ENCODE data around the gene MTUS2.
"Not testable (repeated sequence)": the region's sequence is repeated elsewhere in the genome, so short reads cannot be mapped to it uniquely, and the experiment has no call there.

The MTUS2 gene

DNA sequence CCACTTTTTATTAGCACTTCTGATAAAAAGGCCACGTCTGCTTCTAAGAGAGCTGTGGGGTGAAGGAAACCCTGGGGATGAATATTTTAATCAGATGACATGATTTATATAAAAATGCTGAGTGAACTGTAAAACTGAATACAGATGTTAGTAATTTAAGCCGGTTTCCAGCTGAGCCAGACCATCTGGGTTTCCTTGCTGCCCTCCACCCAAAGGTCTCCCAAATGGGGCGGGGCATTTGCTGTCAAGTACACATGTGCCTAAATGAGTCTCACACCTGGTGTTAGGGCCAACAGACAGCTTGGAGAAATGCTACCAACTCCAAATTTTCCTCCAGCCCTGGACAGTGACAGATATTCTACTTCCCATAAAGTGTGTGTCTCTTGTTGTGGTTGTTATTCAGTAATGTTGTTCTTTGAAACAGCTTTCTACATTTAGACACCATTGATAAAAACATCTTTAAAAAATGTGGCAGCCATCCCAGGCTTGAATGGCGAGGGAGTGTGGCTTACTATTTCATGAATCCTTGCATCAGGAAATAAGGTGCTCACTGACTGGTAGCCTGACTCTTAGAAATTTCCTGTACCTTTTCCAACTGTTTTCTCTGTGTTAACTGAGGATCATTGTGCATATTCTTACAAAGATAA lies 350.4 kb downstream of the MTUS2 start:
- no peak for DNase-seq

- no peak for DNase-seq
These were observed 351.1 kb downstream of the MTUS2 start for GRCh38 chr13:29171244-29171643.

DNA sequence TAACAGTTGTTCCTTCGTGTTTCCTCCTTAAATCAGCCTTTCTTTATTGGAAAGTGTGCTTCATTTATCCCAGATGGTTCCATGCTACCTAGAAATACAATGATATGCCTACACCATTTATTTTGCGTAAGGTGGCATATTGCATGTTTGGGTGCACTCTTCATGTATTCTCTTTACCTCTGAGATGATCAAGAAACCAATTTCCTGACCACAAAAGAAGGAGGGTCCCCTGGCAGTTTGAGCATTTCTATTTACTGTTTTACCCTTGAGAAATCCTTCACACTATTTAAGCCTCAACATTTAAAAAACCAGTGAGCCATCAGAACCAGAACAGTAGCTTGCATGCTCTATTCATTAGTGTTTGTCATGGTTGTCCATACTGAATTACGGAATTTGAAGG lies 354.0 kb downstream of the MTUS2 start:
- DNase-seq = no peak

DNA sequence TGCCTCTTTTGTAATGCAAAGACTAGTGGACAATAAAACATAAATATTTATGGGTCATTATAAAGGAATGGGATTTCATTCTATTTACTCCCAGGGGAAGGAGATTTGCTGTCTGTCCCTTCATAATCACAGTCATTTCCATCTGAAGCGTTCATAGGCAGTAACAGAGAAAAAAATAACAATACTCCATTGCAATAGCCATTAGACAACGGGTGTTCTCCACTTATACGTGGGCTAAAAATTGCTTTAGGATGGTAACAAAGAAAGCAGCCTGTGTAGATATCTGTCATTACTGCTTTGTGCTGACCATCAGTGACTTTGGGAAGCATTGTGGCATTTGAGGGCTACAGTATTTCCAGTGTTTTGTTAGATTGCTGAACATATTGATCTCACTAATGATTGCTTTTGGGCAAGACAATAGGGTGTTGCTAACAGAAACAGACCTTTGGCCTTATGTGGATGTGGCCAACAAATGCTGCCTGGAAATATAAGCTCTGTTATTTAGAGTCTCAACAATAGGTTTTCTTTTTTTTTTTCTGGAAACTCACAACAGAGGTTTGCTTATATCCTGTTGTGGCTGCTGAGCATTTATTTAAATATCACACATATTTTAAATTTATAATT lies 355.2 kb downstream of the MTUS2 start:
- no peak for DNase-seq

DNA sequence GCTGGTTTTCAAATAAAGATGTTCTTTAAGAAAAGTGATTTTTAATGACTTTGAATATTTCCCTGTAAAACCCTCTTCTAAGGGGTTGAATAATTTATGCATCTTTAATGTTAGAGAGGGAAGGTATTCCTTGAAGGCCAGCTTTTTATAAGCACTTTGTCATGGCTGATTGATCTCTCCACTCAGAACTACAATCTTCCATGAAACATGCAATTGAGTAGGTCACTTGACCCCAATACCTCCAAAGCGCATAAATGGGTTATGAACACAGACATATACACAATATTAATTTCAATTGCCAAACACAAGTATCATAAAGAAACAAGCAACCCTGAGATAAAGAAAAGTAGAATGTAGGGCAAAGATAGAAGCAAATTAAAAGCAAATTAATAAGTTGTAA lies 359.9 kb downstream of the MTUS2 start:
- no peak for DNase-seq

DNA sequence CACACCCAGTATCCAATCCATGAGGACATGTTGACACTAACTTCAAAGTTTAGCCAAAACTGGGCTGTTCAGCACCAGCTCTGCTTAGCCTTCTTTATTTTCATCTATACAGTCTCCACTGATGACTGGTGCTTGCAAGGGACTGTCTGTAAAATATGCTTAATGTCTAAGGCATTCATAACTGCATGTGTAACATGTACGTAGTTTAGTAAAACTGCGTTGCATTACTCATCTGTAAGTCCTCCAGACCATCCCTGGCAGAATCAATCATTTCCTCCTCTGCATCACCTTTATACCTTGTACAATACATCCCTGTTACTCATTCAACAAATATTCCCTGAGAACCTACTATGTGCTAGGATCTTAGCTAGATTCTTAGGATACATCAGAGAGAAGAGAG lies 362.1 kb downstream of the MTUS2 start:
- no peak for DNase-seq

DNA sequence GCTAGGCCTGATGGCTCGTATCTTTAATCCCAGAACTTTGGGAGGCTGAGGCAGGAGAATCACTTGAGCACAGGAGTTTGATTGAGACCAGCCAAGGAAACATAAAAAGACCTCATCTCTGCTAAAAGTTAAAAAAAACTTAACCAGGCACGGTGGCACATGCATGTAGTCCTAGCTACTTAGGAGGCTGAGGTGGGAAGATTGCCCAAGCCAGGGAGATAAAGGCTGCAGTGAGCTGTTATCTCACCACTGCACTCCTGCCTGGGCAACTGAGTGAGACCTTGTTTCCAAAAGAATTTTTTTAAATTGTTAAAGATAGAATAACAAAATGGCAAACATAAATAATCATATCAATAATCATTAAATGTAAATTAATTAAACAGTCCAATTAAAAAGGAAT lies 365.8 kb downstream of the MTUS2 start:
- DNase-seq = no peak

- no peak for DNase-seq
These were observed 367.4 kb downstream of the MTUS2 start for GRCh38 chr13:29187584-29187983.

DNA sequence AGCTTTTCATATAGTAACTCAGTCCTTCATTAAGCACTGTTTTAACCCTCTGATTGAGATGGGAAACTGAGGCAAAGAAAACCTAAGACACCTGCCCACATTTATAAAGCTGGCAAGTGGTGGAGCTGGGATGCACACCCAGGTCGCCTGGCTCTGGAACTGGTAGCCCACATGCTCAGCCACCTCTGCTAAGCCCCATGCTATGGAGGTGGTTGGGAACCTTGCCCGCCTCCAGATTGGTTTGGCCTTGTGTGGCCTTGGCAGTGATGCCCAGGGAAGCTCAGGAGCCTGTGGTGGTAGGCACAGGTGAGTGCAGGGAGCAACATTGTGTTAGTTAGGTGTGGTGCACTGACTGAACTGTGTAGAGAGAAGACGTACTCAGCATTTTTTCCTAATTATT lies 370.2 kb downstream of the MTUS2 start:
- no peak for DNase-seq

- DNase-seq = no peak
These were observed 372.9 kb downstream of the MTUS2 start for GRCh38 chr13:29193083-29193482.

DNA sequence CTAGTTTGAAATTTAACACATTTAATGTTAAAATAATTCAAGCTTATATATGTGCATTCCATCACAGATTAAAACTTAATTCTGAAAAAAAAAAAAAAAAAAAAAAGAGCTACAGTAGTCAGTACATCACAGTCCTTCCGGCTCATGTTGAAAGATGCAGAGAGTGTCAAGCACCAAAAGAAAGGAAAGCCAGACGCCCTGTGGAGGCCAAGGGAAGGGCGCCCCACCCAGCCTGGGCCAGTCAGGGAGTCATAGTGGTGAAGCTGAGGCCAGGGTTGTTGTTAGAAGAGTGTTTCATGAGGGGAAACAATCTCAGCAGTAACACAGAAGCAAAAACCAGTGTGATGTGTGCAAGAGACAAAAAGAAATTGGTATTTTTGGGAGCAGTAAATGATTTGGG lies 375.3 kb downstream of the MTUS2 start:
- no peak for DNase-seq

GRCh38 chr13:29196409-29197074 lies 376.4 kb downstream of the MTUS2 start:
- no peak for DNase-seq

DNA sequence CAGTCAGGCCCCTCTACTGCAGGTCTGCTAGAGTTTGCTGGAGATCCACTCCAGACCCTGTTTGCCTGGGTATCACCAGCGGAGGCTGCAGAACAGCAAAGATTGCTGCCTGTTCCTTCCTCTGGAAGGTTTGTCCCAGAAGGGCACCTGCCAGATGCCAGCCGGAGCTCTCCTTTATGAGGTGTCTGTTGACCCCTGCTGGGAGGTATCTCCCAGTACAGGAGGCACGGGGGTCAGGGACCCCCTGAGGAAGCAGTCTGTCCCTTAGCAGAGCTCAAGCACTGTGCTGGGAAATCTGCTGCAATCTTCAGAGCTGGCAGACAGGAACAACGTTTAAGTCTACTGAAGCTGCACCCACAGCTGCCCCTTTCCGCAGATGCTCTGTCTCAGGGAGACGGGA lies 382.6 kb downstream of the MTUS2 start:
- DNase-seq = not testable (repeated sequence)

- DNase-seq = no peak
These were observed 384.5 kb downstream of the MTUS2 start for GRCh38 chr13:29204651-29205050.

DNA sequence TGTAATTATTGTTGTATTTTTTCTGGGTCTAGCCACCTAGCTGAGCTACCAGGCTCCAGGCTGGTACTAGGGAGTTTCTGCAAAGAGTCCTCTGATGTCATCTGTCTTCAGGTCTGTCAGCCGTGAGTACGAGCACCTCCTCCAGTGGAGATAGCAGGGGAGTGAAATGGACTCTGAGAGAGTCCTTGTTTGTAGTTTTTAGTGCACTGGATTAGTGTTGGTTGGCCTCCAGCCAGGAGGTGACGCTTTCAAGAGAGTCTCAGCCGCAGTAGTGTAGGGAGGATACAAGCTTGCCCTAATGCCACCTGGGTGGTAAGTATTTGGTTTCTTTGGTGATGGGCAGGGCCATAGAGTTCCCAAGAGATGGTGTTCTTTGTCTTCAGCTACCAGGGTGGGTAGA lies 390.5 kb downstream of the MTUS2 start:
- DNase-seq = no peak

DNA sequence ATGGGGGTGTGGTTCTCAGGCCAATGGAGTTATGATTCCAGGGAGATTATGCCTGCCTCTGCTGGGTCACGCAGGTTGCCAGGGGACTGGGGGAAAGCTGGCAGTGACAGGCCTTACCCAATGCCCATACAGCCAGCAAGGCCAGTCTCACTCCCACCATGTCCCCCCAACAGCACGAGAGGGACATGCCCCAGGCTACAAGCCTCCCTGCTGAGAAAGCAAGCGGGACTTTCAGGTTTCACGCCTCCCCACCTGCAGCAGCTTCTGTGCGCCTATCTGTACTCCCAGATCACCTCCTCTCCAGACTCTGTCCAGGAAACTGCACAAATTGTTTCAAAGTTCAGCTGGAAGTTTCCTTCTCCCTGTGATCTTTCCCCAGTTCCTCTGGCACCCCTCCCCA lies 391.0 kb downstream of the MTUS2 start:
- DNase-seq = not testable (repeated sequence)

GRCh38 chr13:29222458-29222857 lies 402.3 kb downstream of the MTUS2 start:
- DNase-seq = no peak

GRCh38 chr13:29224206-29224605 lies 404.1 kb downstream of the MTUS2 start:
- no peak for DNase-seq

DNA sequence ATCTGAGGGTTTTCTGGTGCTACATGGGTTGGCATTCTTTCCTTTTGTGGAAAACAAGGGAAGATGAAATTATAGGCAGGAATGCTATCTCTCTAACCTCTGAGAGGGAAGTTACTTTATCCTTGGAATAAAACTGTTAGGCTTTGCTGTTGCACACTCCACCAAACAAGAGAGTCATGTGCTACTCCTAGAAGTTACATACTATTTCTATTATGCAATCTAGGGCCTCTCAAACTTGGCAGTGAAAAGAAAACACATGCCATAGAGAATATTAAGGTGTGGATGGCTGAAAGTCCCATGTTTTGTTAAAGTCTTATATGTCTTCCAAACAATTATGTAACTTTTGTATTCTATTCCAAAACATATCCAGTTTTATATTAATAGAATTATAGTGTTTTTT lies 407.4 kb downstream of the MTUS2 start:
- DNase-seq = no peak

DNA sequence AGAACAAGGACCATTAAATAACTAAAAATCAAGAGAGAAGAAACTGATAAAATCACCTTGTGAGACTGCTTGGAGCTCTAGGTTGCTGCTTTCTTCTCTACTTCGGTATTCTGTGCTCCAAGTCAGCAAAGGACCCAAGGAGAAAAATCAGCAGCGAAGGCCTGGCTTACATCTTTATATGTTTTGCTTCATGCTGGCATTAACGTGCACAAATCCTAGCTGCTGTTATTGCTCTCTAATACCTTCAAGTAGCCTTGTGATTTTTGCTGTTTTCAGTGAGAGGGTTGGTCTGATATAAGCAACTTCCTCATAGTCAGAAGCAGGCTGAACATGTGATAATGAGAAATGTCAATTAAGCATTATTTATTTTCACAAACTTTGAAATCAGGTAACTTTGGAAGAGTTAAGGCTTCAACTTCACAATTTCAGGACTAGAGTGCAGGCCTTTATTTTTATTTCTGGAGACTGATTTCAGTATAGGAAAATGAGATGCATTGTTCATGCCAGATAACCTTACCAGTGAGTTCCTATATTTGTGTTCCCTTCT lies 410.2 kb downstream of the MTUS2 start:
- DNase-seq = no peak

DNA sequence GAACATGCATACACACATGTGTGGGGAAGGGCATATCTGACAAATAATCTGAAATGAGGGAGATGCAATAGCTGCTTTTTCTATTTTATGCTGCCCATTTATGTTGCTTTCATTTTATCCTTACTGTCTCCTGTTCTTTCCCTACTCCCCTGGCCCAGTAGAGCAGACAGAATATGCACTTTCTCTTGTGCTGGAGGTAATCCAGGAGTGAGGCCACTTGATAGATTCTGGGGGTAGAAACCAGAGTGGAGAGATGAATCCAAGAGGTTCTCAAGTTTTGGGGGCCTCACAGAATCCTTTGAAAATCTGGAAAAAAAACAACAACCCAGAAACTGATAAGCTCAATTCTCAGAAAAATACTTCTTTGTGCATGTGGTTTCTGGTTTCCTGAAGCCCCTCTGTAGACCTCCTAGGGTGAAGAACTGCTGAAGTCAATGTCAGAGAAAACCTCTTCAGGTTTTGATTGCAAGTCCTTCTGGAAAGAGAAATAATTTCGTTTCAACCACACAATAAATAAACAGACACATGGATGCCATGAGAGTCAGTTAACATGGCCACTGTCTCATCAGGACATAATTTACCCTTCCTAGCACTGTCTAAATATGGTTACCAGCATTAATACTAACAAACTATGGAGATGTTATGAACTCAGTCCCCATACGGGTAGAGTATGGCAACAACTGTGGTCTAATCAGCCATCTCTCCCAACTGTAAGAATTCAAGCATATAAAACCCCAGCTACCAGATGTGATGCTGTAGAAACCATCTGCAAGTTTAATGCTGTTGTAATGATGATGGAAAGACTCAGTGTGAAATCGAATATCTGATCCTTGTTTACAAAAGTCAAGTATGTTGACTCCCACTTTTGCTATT lies 419.8 kb downstream of the MTUS2 start:
- DNase-seq = no peak

GRCh38 chr13:29254626-29255370 lies 434.7 kb downstream of the MTUS2 start:
- no peak for DNase-seq

GRCh38 chr13:29255567-29255966 lies 435.4 kb downstream of the MTUS2 start:
- no peak for DNase-seq

Measured in NCI-H2081 treated with DMSO at 0.1 percent for 48 hours (cell line).